GM18526 (cell line): ENCODE results near the gene BARHL2.

Experiments used
- POLR2A ChIP-seq: IDR thresholded peaks from 3 replicates; pipeline ENCODE4 v1.6.1; 2011; ENCODE audit not compliant: insufficient read length; ENCODE audit errors: extremely low read depth

The BARHL2 gene

DNA sequence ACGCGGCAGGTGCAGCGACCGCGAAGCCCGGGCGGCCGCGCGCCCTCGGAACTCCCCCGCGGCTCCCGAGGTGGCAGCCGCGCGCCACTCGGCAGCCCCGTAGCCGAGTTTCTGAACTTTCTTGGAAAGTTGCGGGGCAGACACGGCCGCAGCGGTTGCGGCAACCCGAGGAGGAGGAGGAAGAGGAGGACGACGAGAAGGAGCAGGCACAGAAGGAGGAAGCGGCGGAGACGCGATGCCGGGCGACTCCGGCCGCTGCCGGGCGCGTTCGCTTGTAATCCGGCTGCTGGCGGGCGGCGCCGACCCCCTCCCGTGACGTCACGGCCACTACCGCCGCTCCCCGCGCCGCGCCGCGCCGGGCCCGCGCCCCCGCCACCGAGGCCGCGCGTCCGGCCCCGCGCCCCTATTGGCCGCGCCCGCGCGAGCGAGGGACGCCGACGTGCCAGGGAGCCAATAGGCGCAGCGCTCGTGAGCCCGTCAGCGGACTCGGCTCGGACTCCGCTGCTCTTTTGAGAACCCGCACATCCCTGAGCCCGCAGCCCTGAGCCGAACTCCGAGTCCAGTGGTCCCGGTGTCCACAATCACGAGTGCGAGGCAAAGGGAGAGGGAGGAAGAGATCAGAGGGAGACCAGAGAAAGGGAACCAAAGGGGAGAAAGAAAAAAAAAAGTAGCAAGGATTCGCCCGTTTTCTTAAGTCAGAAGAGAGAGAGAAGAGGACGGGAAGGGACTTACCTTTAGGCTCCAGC is 736 bp upstream of the BARHL2 start:
- no peak for TF ChIP-seq POLR2A

DNA sequence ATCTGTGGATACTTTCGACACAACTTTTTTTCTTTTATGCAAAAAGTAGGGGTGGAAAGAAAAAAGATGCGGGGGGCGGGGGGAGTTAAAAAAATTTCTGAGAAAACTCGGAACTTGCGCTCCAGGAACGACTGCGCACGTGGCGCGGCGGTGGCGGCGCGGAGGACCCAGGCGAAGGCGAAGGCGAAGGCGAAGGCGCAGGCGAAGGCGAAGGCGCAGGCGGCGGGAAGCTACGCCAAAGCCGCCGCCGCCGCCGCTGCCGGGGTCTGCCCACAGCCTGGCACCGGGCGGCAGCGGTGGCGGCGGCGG is 208 bp upstream of the BARHL2 start:
- TF ChIP-seq POLR2A, result no peak

DNA sequence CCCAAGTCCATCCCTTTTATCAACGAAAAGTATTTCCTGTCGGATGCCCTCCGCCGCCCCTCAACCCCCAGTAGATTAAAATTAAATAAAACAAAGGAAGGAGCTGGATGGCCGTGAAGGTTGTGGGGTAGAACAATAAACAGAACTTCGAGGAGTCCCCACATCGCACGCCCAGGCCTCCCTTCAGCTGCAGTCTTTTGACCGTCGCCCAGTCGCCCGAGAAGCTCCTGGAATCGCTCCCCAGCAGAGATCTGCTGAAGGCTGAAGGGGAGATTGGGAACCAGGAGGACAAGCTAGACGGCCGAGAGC is 905 bp downstream of the BARHL2 start:
- no peak for TF ChIP-seq POLR2A

DNA sequence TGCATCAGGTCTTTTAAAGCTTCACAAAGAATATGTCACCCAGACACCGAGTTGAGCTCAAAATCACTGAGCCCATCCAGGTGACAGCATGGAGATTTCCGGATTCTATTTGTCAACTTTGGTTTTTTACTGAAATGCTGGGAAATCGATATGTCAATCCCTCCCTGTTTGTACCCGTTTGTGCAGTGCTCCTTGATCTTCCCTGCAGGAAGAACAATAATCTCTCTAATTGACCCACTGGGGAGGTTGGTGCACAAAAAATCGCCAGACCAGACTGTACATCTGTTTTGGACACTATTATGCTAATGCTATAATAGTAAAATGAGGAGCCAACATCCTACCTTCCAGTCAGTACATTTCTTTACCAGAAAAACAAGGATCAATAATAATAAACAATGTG is 1.8 kb downstream of the BARHL2 start:
- TF ChIP-seq POLR2A, result no peak

DNA sequence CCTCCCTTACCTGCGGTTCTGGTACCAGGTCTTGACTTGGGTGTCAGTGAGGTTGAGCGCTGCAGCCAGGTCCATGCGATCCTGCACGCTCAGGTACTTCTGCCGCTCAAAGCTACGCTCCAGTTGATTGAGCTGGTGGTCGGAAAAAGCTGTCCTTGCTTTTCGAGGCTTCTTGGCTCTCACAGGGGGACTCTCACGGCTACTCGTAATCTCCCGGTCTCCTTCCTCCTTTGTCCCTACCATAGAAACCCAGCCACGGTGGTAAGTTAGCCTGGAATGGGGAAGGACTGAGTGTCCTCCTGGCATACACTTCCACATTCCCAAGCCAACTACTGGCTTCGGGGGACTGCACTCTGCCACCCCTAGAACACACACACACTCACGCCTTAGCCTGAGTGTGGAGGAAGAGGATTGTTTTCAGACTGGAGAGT is 2.6 kb downstream of the BARHL2 start:
- TF ChIP-seq POLR2A, result no peak

DNA sequence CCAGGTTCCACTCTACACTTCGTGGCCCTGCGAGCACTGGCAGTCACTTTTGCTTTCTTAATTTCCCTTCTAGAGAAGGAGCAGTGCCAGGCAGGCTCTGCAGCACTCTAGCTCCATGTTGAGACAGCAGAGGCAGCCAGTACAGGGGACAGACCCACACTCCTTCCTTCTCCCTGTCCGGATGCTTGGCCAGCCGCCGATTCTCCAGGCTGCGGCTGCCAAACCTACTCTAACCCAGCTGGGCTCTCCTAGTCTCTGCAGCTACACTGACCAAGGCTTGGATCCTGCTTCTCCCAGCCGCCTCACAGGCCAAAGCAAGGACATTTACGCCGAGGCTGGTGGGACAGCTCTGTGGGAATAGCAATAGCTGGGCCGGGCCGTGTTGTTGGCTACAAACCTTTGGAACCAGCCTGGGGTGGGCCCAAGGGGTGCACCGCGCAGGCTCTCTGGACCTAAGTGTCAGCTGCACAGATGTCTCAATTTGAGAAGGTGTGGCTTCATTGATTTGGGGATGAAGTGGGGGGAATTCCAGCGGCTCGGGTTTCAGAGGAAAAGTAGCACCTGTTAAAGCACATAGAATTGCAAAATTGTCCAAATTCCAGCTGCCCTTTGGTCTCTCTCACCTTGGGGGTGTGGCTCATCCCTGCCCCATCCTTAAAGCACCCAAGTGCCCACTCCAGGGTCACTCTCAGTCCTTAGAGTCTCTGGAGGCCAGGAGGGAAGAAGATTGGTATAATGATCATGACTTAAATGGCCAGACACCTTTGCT is 3.2 kb downstream of the BARHL2 start:
- no peak for TF ChIP-seq POLR2A

DNA sequence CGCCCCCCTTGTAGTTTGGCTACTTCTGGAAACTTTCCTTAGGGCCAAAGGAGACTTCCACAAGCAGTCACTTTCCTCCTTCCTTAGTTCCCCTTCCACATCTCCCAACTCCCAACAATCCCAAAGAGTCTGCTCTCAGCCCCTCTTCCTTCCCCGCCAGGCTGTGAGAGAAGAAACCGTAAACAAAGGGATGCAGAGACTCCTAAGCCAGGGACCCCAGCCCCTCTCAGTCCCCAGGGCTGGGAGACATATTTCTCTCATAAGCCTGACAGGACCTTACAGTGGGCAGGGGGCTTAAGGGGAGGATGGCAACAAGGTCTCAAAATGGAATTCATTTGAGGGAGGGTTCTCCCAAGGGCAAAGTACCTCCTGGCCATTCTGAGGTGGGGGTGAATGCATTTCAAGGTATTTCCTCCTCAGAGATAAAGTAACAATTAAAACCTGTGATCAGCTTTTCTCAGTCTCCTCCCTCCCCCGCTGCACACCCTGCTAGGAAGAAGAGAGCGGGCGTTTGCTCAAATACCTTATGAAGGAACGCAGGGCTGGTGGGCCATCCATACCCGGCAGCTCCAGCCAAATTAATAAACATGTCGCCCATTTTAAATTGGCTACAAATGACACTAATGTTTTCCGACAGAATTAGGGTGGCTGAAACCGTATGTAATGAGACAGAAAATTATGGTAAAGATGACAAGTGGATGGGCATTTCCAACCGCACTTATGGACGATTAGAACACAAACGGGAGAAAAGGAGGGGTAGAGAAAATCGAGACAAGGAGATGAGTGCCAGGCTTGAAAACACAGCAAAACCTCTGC is 4.0 kb downstream of the BARHL2 start:
- no peak for TF ChIP-seq POLR2A

DNA sequence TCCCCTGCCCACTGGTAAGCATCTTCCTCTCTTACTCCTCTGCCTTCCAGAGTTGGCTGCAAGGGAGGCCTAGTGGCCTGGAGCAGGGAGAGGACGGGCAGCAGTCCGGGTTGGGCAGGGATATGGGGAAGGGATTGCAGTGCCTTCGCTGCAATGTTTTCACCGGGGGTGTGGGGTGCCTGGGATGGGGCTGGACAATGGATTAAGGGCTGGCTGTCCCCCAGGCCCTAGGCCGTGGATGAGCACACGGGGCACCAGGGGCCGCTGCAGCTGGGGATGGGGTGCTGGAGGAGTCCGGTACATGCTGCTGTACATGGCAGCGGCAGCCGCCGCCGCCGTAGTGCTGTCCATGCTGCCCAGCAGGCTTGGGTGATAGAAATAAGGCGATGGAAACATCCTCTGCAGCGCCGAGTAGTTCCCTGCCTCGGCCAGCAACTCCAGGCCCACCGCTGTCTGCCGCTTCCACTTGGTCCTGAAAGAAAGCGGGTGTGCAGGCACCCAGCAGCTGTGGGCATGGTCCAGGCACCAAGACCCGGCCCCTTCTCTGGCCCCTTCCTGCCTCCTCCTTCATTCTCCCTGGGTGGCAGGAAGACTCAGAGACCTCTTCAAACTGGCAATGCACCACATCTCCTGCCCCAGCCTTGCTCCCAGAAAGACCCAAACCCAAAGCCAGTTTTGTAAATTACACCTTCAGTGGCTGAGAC is 4.8 kb downstream of the BARHL2 start:
- TF ChIP-seq POLR2A, result no peak

DNA sequence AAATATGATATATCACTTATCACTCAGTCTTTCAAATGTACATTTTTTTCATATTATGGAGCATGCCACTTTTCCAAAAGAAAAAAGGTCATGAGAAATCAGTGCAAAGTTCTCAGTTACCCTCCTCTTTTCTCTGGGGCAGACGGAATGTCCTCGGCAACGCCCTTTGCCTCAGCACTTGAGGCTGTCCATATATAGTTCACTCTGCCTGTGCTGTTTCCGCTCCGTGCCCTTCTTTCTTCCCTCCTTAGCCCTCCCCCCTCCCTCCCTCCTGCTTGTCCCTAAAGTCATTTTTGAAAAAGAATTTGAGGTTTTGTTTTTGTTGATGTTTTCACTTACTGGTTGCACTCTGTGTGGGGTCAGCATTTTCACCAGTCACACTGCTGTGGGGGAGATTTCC is 5.4 kb downstream of the BARHL2 start:
- TF ChIP-seq POLR2A, result no peak

DNA sequence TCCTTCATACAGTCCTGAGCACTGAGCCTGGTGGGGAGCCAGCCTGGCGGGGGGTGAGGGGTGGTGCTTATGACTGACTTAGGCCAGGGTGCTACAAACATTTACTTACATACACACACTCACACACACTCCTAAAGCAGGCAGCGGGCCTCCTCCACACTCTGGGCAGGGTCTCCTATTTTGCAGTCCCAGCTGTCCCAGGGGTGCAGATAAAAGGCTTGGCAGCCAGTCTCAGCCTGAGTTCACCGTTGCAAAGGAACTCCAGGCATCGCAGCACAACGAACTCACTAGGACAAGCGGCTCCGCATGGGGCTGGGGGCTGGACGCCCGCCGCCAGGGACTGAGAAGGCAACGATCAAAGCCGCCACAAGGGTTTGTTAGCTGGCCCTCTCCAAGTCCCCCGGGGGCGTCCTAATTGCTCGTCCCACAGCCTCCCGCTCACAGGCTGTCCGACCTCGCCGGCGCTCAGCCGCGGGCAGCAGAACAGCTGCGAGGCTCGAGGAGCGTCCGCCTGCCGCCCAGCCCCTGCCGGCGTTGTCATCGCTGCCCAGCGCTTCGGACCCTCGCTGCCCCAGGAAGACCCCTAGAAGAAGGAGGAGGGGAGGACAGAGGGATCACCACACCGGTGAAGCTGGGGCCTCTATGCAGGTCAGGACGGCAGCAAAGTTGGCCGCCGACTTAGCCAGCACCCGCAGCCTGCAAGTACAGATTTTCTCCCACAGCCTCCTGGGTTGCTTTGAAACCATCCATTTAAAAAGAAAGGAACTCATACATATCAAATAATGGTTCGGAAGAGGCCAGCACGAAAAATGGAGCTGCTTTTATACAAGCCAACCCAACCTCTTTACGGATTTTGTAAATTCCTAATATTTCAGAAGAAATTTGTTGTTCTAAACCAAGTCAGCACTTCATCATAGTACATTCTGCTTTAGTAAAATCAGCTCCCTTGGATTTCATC is 6.2 kb downstream of the BARHL2 start:
- TF ChIP-seq POLR2A, result no peak

DNA sequence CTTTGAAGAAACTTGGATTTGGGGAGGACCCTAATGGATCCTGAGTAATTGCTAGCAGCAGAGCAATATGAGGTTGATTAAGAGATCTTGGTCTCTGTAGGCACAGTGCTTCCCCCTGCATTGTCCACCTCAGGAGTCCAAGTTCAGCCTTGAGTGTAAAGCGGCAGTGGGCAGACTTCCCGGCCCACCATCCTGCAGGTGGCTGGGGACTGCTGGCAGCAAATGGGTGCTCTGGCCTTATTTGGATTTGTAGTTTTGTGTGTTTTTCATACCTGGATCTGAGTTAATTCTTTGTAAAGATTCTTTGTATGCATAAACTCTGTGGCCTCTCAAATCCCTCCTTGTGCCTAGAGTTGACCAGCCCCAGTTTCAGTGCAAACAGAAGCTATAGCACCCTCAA is 7.6 kb downstream of the BARHL2 start:
- TF ChIP-seq POLR2A, result no peak

DNA sequence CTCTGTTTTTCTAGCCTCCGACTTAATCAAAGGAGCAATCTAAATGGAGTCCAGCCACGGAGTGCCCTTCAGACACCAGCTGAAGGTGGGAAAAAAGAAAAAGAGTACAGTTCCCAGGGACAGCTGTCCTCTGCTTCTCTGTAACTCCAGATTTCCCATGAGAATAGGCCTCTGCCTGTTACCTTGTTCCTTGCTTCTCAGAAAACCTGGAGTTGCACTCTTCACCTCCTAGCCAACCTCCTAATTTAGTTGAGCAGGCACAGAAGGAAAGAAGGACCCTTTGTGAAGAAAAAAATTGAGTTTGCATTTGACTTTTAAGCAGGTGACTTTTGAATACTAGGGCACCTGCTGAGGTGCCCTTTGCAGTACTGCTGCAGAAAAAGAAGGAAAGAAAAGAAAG is 8.3 kb downstream of the BARHL2 start:
- no peak for TF ChIP-seq POLR2A

DNA sequence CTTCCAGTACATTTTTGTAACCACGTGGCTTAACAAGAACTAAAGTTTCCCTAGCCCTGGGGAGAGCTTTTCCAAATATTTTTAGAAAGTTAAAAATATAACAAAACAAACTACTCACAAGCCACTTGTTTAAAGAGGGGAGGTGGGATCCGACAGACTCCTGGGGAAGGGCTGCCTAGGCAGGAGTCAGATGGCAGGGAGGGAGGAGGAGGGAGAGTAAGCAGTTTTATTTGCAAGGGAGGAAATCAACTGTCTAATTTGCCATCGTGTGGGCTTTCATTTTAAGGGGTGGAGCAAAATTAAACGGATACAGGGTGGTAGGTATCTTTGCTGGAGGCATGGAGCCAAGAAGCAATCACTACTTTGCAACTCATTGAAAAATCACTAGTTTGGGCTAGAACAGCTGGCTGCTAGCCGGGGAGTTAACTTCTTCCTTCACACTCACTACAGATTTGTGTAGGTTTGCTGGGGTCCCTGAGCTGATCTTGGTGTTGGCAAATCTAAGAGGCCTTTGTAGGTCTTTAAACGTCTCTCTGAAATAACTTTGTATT is 8.8 kb downstream of the BARHL2 start:
- TF ChIP-seq POLR2A, result no peak

DNA sequence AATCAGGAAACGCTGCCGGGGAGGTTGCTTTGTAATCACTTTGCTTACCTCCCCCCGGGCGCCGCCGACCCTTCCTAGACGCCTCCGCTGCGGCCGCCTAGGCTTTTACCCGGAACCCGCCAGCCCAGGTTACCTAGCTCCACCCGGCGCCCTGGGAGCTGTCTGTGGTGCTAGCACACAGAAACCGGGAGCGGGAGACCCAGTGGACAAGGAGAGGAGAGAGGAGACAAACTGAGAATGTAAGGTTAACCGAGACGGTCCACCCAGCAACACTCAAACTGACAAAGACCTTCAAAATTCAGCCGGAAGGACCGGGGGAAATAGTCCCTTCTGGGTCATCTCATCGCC is 9.8 kb downstream of the BARHL2 start:
- no peak for TF ChIP-seq POLR2A
